GM12891 (cell line): Measurements from ENCODE around the gene CTNS.

Experiments
- PAX5 ChIP-seq: IDR thresholded peaks from 2 replicates; pipeline ENCODE4 v1.6.1; 2011; ENCODE audit warnings: low read length, moderate library complexity, mild to moderate bottlenecking; ENCODE audit not compliant: insufficient read depth, severe bottlenecking
- POLR2A ChIP-seq: IDR thresholded peaks from 2 replicates; pipeline ENCODE4 v1.6.1; 2011; ENCODE audit warnings: low read depth, low read length, control low read depth
- TAF1 ChIP-seq: IDR thresholded peaks from 2 replicates; pipeline ENCODE4 v1.6.1; 2011; ENCODE audit warnings: low read depth, low read length, control low read depth

GRCh38 chr17:3589784-3590183, 46.8 kb upstream of the CTNS start:
- TF ChIP-seq POLR2A (no peak), TAF1 (no peak), PAX5 (no peak)
